Activated CD8-positive, alpha-beta T cell treated with anti-CD3 and anti-CD28 coated beads for 36 hours (primary cell): ENCODE data around the gene METTL22. TPM values are rescaled to one million over a fixed set of nuclear protein-coding genes. Genes with fewer than 3 reads are reported as not detected.
A peak's percentile ranks its signal among the peaks of the same experiment; 100 is the strongest.

Experiments
- ATAC-seq: fragments of 200-7000 bp; cut with Tn5 transposase; one replicate; pipeline ENCODE4 v1.10.0; 2021; ENCODE audit warnings: mild to moderate bottlenecking, moderate library complexity
- CTCF ChIA-PET: fragments of 350-600 bp; sonication (Branson Sonifier 250); formaldehyde crosslinking; loops from one replicate; lab custom pipeline; 2021; ENCODE audit warnings: antibody characterized with exemption; lab: Charles Lee
- POLR2A ChIA-PET: fragments of 350-600 bp; sonication (Branson Sonifier 250); formaldehyde crosslinking; loops from one replicate; lab custom pipeline; 2021; ENCODE audit warnings: antibody characterized with exemption; lab: Charles Lee
- DNase-seq: peaks from one replicate; pipeline ENCODE4 v3.0.0-alpha.2; 2020
- H3K27ac Mint-ChIP-seq: one replicate; pipeline ENCODE4 v1.8.0; 2021; ENCODE audit warnings: mild to moderate bottlenecking, mixed read lengths
- H3K27me3 Mint-ChIP-seq: one replicate; pipeline ENCODE4 v1.8.0; 2021; ENCODE audit warnings: mixed read lengths
- H3K36me3 Mint-ChIP-seq: one replicate; pipeline ENCODE4 v1.8.0; 2021; ENCODE audit warnings: low read depth, mixed read lengths
- H3K4me1 Mint-ChIP-seq: one replicate; pipeline ENCODE4 v1.8.0; 2021; ENCODE audit warnings: low read depth, mixed read lengths
- H3K4me3 Mint-ChIP-seq: one replicate; pipeline ENCODE4 v1.8.0; 2021; ENCODE audit warnings: mild to moderate bottlenecking, moderate library complexity, mixed read lengths
- H3K9me3 Mint-ChIP-seq: one replicate; pipeline ENCODE4 v1.8.0; 2021; ENCODE audit warnings: mixed read lengths
- intact Hi-C: fragments of 100-400 bp; cut with micrococcal nuclease; formaldehyde crosslinking; loops from one replicate; pipeline ENCODE4 v1.10.0; 2022
- total RNA-seq, 2 experiments: library from RNA; stranded (reverse); gene quantifications; one replicate each; pipeline ENCODE4 v1.2.3, GENCODE V29; 2021
- TF ChIP-seq, protein P1 (sequence below): fragments of 200-600 bp; IDR thresholded peaks from one replicate; pipeline ENCODE4 v1.8.0; 2022; ENCODE audit warnings: antibody characterized with exemption, mild to moderate bottlenecking

METTL22 gene
- total RNA-seq, 2 experiments from 2014 or later: 31.7 to 31.9 TPM

DNA sequence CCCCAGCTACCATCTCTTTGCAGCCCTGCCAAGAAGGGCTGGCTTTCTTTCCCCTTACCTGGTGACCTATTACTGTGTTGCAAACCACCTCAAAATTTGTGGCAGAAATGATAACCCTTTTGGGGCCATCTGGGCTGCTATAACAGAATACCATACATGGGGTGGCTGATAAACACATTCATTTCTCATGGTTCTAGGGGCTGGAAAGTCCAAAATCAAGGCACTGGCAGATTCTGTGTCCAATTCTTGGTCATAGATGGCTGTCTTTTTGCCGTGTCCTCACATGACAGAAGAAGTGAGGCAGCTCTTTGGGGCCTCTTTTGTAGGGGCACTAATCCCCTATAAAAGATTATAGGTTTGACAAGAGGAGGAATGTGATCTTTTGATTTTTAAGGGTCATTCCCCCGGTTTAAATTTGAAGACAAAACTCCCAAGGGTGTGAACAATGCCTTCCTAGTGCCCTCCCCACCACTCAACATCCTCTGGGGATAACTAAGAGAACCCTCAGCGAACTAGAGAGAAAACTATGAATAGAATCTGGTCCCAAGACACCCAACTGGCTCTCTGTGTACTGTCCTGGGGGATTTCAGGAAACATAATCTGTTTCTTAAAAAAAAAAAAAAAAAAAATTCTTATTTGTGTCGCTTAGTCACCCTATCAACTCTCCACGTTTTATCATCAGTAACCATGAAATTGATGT is 1.7 kb upstream of the METTL22 start:
- no peak for DNase-seq
- ChIA-PET POLR2A (no interaction called here), CTCF (no interaction called here)
- no peaks in the 10 kb centered on the region for H3K9me3 Mint-ChIP-seq
- intact Hi-C loops: no loop called here
- no peak overlapping the region for H3K27ac Mint-ChIP-seq
- H3K36me3 Mint-ChIP-seq: peaks cover 3% of the 10 kb centered on the region
- H3K27me3 Mint-ChIP-seq: peaks cover 8% of the 10 kb centered on the region
- TF ChIP-seq, protein P1, sequence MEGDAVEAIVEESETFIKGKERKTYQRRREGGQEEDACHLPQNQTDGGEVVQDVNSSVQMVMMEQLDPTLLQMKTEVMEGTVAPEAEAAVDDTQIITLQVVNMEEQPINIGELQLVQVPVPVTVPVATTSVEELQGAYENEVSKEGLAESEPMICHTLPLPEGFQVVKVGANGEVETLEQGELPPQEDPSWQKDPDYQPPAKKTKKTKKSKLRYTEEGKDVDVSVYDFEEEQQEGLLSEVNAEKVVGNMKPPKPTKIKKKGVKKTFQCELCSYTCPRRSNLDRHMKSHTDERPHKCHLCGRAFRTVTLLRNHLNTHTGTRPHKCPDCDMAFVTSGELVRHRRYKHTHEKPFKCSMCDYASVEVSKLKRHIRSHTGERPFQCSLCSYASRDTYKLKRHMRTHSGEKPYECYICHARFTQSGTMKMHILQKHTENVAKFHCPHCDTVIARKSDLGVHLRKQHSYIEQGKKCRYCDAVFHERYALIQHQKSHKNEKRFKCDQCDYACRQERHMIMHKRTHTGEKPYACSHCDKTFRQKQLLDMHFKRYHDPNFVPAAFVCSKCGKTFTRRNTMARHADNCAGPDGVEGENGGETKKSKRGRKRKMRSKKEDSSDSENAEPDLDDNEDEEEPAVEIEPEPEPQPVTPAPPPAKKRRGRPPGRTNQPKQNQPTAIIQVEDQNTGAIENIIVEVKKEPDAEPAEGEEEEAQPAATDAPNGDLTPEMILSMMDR: no peak
- H3K4me3 Mint-ChIP-seq: no peak overlapping the region
- no peak for ATAC-seq
- H3K4me1 Mint-ChIP-seq: peaks cover 20% of the 10 kb centered on the region

DNA sequence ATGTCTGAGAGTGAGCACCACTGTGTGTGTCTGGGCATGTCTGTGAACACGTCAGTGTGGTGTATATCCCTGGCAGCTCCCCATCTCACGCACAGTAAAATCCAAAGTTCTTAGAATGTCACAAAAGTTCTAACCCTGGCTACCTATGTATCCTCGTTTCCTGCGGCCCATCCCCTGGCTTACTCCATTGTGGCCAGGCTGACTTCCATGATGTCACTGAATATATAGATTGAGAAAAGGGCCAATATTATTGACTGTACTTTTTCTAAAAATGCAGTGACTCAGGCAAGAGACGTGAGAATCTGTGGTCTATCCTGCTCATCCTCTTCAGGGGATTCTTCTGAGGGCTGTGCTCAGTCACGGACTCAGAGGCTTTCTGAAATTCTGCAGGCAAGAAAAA is 963 bp upstream of the METTL22 start:
- ATAC-seq: peak; percentile 16

DNA sequence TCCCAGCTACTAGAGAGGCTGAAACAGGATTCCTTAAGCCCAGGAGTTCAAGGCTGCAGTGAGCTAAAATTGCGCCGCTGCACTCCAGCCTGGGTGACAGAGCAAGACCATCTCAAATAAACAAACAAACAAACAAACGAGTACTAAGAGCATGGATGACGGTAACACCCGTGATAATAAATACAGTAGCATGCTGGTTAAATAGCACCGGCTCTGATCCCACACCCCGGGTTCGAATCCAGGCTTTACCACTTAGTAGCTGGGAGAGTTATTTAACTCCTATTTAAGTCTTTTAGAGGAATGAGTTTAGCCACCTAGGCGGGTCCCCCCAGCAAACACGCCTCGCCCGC is 301 bp upstream of the METTL22 start:
- H3K27ac Mint-ChIP-seq: peak overlapping the region; percentile 57
- intact Hi-C loops: no loop called here
- no peak for ATAC-seq
- H3K4me1 Mint-ChIP-seq: peaks cover 23% of the 10 kb centered on the region
- no peak for DNase-seq
- H3K4me3 Mint-ChIP-seq: peak overlapping the region; percentile 98
- peaks cover 11% of the 10 kb centered on the region for H3K36me3 Mint-ChIP-seq
- TF ChIP-seq, protein P1: no peak
- POLR2A ChIA-PET: interaction anchor here (0.5 to 1.5 kb wide), 3 partner anchors 45 to 161 kb away, joined by 3 to 4 read pairs (median 3); no protein-coding TSS in a partner anchor
- peaks cover 3% of the 10 kb centered on the region for H3K27me3 Mint-ChIP-seq
- no peaks in the 10 kb centered on the region for H3K9me3 Mint-ChIP-seq
- CTCF ChIA-PET: interaction anchor here (0.6 to 2.3 kb wide), 5 partner anchors 23 to 54 kb away, joined by 3 to 9 read pairs (median 3); no protein-coding TSS in a partner anchor

More for the DNA sequence above, 963 bp upstream of the METTL22 start:
- Mint-ChIP-seq H3K9me3 (no peaks in the 10 kb centered on the region), H3K36me3 (peaks cover 7% of the 10 kb centered on the region), H3K4me3 (peak overlapping the region; percentile 98), H3K27ac (no peak overlapping the region), H3K27me3 (peaks cover 5% of the 10 kb centered on the region), H3K4me1 (peaks cover 23% of the 10 kb centered on the region)
- DNase-seq: peak; percentile 12
- TF ChIP-seq, protein P1: no peak
- intact Hi-C loops: no loop called here
- ChIA-PET POLR2A (no interaction called here), CTCF (interaction anchor here (0.6 to 2.3 kb wide), 4 partner anchors 24 to 53 kb away, joined by 3 to 9 read pairs (median 4); no protein-coding TSS in a partner anchor)

DNA sequence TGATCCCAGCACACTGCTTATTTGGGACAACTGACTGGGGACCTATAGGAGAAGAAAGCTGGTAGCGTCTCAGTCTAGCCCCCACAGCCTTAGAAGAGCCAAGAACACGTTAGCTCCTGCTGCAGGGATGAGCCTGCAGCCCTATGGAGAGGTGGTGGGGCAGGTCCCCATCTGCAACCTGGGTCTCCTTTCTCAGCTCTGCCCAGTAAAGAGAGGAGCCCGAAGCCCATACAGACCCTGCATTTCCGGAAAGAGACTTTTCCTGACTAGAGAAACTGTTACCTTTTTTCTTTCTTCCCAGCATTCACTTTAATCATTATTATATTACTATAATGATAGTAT is 788 bp downstream of the METTL22 start:
- H3K36me3 Mint-ChIP-seq: peaks cover 16% of the 10 kb centered on the region
- no peaks in the 10 kb centered on the region for H3K9me3 Mint-ChIP-seq
- peaks cover 28% of the 10 kb centered on the region for H3K4me1 Mint-ChIP-seq
- peak; percentile 6 for DNase-seq
- intact Hi-C loops: no loop called here
- ChIA-PET POLR2A (interaction anchor here (1.1 to 1.5 kb wide), 4 partner anchors 15 to 175 kb away, joined by 3 to 5 read pairs (median 4); partner anchors contain the start of genes PMM2 and TMEM186), CTCF (interaction anchor here (0.8 to 2.3 kb wide), 5 partner anchors 22 to 170 kb away, joined by 3 to 9 read pairs (median 3); no protein-coding TSS in a partner anchor)
- H3K4me3 Mint-ChIP-seq: peak overlapping the region; percentile 98
- TF ChIP-seq, protein P1: no peak
- H3K27ac Mint-ChIP-seq: peak overlapping the region; percentile 92
- H3K27me3 Mint-ChIP-seq: peaks cover 3% of the 10 kb centered on the region
- ATAC-seq: no peak

DNA sequence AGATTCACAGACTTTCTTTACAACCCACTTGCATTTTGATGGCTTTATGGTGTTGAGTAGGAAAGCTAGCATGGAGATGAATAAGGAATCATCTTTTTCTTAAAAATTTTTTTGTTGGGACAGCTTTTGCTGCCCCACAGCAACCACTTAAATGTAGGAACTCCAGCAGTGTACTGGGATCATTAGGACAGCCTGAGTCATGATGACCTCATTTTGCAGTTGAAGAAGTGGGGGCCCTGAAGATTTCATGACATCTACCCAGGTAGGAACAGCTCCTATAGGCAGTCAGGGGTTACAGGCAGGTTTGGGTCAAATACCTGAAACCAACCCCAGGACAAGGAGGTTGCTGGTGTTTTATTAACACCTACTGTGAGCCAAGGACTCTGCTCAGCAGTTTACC is 2.1 kb downstream of the METTL22 start:
- ChIA-PET CTCF (interaction anchor here (0.6 kb wide), 1 partner anchor 256 kb away, joined by 3 read pairs; no protein-coding TSS in a partner anchor), POLR2A (no interaction called here)
- ATAC-seq: no peak
- peaks cover 30% of the 10 kb centered on the region for H3K4me1 Mint-ChIP-seq
- DNase-seq: no peak
- peak overlapping the region; percentile 98 for H3K4me3 Mint-ChIP-seq
- no peaks in the 10 kb centered on the region for H3K9me3 Mint-ChIP-seq
- intact Hi-C loops: no loop called here
- H3K27me3 Mint-ChIP-seq: no peaks in the 10 kb centered on the region
- H3K27ac Mint-ChIP-seq: no peak overlapping the region
- peaks cover 28% of the 10 kb centered on the region for H3K36me3 Mint-ChIP-seq
- TF ChIP-seq, protein P1: no peak
